Muscle layer of duodenum (tissue), 2 donors: Measurements from ENCODE around the gene RNF217.
"Not testable (repeated sequence)": the region's sequence is repeated elsewhere in the genome, so short reads cannot be mapped to it uniquely, and the experiment has no call there.

Experiments used
- H3K27ac ChIP-seq: one replicate; pipeline ENCODE4 v1.7.0; 2013; ENCODE audit warnings: mild to moderate bottlenecking, low read length
- H3K27me3 ChIP-seq: one replicate; pipeline ENCODE4 v1.7.0; 2013; ENCODE audit warnings: low read depth, mild to moderate bottlenecking, control low read depth, low read length
- H3K36me3 ChIP-seq, 2 donors: one replicate each; pipeline ENCODE4 v1.7.0; 2013; ENCODE audit warnings: low read length in 2 of 2, control low read depth in 1 of 2, mild to moderate bottlenecking in 1 of 2; ENCODE audit not compliant: insufficient read depth in 2 of 2, control insufficient read depth in 1 of 2
- H3K4me1 ChIP-seq, 2 donors: one replicate each; pipeline ENCODE4 v1.7.0; 2013; ENCODE audit warnings: low read length in 2 of 2, mild to moderate bottlenecking in 2 of 2, control low read depth in 1 of 2, moderate library complexity in 1 of 2; ENCODE audit not compliant: insufficient read depth in 2 of 2, control insufficient read depth in 1 of 2
- H3K4me3 ChIP-seq, 2 donors: one replicate each; pipeline ENCODE4 v1.7.0; 2013; ENCODE audit warnings: low read length in 2 of 2, low read depth in 1 of 2, mild to moderate bottlenecking in 1 of 2
- H3K9me3 ChIP-seq, 2 donors: one replicate each; pipeline ENCODE4 v1.7.0; 2013; ENCODE audit warnings: low read length in 2 of 2, control low read depth in 1 of 2, mild to moderate bottlenecking in 1 of 2; ENCODE audit not compliant: control insufficient read depth in 1 of 2
- donor health status: healthy.

The RNF217 gene

DNA sequence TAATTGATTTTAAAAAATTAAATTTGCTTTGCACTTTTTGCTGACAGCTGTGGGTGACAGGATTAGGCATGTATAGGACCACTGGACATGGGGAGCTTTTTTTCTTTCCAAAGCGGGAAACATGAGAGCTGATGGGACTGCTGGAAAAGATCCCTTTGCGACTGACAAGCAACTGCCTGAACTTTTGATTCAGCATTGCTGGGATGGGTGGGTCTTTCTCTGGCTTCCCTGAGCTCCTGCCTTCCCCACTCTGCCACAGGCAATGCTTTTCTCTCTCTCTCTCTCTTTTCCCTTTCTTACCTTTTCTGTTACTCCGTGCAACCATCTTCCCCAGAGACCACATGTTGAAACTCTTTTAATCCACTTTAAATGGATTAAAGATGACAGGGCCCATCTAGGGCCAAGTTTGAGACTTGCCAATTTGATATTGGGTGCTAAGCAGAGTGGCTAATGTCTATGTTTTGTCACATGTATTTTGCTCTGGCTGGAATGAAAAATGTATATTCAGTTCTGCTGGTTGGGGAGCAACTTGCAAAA, 157.9 kb downstream of the RNF217 start:
- Histone ChIP-seq H3K27ac (no peak overlapping the region), H3K9me3 (no peaks in the 10 kb centered on the region), H3K27me3 (no peaks in the 10 kb centered on the region), H3K36me3 (no peaks in the 10 kb centered on the region), H3K4me1 (no peaks in the 10 kb centered on the region), H3K4me3 (no peak overlapping the region)

DNA sequence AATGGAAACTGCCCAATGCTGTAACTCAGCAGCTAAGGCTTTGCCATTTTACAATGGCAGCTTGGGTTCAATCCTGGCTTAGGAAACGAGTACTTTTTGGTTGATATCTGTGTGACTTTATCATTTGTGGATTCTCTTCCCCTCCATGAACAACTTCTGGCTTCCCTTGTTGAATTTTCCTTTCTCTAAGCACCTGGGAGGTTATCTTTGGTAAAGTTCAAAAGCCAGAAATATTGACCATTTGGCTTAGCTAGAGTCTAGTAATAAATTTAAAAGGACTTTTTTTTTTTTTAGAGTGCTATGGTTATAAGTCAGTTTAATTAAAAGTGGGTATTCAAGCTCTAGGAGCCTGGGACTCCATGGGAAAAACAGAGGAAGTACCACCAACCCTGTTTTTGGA, 159.7 kb downstream of the RNF217 start:
- H3K4me3 ChIP-seq, result no peak overlapping the region
- H3K27ac ChIP-seq, result no peak overlapping the region
- H3K36me3 ChIP-seq, result no peaks in the 10 kb centered on the region
- no peaks in the 10 kb centered on the region for H3K4me1 ChIP-seq
- H3K27me3 ChIP-seq, result no peaks in the 10 kb centered on the region
- H3K9me3 ChIP-seq, result no peaks in the 10 kb centered on the region

DNA sequence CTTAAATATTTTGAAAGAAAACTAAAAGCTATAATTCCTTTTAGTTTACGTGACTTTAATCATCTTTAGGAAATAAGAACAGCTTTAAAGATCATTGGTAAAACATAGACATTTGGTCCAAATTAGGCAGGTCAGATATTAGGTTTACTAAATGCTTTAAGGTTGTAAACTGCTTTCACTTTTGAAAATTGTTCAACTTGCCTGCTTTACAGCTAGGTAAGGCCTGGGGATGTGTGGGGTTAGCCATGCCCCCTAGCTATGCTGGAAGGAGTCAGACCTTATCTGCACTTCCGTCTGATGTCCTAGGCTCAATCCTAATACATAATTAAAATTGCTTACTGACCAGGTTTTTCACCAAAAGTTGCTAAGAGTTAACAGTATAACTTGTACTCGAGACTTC, 160.8 kb downstream of the RNF217 start:
- Histone ChIP-seq H3K27ac (no peak overlapping the region), H3K4me3 (no peak overlapping the region), H3K4me1 (no peaks in the 10 kb centered on the region), H3K36me3 (no peaks in the 10 kb centered on the region), H3K27me3 (no peaks in the 10 kb centered on the region), H3K9me3 (no peaks in the 10 kb centered on the region)

DNA sequence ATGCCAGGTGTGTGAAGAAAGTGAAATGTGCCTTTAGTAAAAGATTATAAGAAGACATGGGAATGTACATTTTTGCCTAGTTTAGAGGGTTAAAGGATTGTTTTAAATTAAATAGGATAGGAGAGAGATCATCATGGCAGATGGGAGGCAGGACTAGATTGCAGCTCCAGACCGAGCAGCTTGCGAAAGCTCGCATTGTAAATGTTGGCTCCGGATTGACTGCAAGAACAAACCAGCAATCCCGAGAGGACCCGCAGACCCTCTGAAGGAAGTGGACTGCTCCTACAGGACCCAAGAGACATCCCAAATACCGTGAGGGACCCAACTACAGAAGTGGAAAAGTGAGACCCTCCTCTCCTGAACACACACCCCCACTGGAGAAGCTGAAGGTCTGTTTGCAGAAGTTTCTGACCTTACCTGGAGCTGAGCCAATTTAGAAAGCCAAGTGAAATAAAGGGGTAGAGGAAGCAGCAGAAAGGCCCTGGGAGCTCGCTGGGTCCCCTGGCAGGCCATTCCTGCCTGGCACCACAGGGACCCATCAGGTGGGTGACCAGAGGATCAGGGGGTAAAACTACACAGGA, 161.3 kb downstream of the RNF217 start:
- Histone ChIP-seq H3K36me3 (no peaks in the 10 kb centered on the region), H3K27me3 (no peaks in the 10 kb centered on the region), H3K4me1 (no peaks in the 10 kb centered on the region), H3K4me3 (no peak overlapping the region), H3K27ac (no peak overlapping the region), H3K9me3 (no peaks in the 10 kb centered on the region)

DNA sequence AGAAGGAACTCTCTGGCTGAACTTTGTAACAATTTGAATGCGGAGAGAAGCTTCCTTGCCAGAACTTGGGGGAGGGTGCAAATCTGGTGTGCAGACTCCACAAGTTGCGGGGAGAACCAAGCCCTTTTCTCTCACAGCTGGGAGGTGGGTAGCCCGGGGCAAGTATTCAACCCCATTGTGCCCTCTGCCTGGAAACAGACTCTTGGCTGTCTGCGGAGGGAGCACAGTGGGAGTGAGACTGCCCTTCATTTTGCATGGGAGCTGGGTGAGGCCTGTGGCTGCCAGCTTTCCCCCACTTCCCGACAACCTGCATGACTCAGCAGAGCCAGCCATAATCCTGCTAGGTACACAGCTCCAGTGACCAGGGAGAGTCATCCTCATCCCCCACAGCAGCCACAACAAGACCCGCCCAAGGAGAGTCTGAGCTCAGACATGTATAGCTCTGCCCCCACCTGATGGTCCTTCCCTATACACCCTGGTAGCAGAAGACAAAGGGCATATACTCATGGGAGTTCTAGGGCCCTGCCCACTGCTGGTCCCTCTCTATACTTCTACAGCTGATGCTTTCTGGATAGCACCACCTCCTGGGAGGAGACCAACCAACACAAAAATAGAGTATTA, 161.9 kb downstream of the RNF217 start:
- H3K4me3 ChIP-seq, result no peak overlapping the region

DNA sequence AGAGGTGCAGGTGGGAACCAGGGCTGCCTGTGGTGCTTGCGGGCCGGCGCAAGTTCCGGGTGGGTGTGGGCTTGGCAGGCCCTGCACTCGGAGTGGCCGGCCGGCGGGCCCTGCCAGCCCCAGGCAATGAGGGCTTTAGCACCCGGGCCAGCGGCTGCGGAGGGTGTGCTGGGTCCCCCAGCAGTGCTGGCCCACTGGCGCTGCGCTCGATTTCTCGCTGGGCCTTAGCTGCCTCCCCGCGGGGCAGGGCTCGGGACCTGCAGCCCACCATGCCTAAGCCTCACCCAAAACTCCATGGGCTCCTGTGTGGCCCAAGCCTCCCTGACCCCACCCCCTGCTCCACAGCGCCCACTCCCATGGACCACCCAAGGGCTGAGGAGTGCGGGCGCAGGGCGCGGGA, 163.6 kb downstream of the RNF217 start:
- not testable (repeated sequence) for H3K36me3 ChIP-seq, H3K4me3 ChIP-seq, H3K27ac ChIP-seq, H3K4me1 ChIP-seq, H3K9me3 ChIP-seq, H3K27me3 ChIP-seq

More for the DNA sequence above, 161.9 kb downstream of the RNF217 start:
- Histone ChIP-seq H3K27me3 (no peaks in the 10 kb centered on the region), H3K27ac (no peak overlapping the region), H3K36me3 (no peaks in the 10 kb centered on the region), H3K9me3 (no peaks in the 10 kb centered on the region), H3K4me1 (no peaks in the 10 kb centered on the region)

DNA sequence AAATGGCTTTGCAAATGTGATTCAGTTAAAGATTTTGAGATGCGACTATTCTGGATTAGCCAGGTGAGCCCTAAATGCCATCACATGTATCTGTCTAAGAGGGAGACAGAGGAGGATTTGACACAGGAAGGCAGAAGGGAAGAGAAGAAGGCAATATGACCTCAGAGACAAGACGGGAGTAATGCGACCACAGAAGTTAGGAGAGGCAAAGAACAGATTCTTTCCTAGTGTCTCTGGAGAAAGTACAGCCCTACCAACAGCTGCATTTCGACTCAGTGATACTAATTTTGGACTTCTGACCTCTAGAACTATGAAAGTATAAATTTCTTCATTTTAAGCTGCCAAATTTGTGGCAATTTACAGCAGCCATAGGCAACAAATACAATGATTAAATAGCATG, 167.1 kb downstream of the RNF217 start:
- Histone ChIP-seq H3K27me3 (no peaks in the 10 kb centered on the region), H3K9me3 (no peaks in the 10 kb centered on the region), H3K36me3 (no peaks in the 10 kb centered on the region), H3K4me3 (no peak overlapping the region), H3K4me1 (no peaks in the 10 kb centered on the region), H3K27ac (no peak overlapping the region)

DNA sequence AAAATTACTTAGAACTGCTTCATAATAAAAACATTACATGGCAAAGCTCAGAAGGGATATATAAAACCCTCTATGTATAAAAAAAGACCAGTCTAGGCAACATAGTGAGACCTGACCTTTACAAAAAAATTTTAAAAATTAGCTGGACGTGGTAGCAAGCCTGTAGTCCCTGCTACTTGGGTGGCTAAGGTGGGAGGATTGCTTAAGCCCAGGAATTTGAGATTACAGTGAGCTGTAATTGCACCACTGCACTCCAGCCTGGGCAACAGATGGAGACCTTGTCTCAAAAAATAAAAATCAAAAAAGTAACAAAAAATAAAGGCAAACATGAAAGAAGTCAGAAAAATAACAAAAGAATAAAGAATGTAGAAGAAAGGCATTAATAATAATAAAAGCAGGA, 169.8 kb downstream of the RNF217 start:
- H3K9me3 ChIP-seq, result no peaks in the 10 kb centered on the region
- no peak overlapping the region for H3K4me3 ChIP-seq
- H3K27me3 ChIP-seq, result no peaks in the 10 kb centered on the region
- no peaks in the 10 kb centered on the region for H3K36me3 ChIP-seq
- H3K27ac ChIP-seq, result no peak overlapping the region
- no peaks in the 10 kb centered on the region for H3K4me1 ChIP-seq

DNA sequence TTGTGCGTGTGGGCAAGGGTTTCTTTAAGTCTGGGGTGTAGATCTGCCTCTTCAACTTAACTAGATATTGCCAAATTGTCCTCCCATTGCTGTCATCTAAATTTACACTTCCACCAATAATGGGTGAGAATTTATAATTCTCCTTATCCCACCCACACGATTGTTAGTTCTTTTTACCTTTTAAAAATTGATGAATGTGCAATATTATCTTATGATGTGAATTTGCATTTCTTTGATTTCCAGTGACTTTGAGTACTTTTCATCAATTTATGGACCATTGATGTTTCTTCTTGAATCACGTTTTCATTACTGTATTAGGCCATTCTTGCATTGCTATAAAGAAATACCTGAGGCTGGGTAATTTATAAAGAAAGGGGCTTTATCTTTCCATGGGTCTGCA, 174.1 kb downstream of the RNF217 start:
- Histone ChIP-seq H3K4me1 (no peaks in the 10 kb centered on the region), H3K36me3 (no peaks in the 10 kb centered on the region), H3K9me3 (no peaks in the 10 kb centered on the region), H3K4me3 (no peak overlapping the region), H3K27me3 (no peaks in the 10 kb centered on the region), H3K27ac (no peak overlapping the region)

DNA sequence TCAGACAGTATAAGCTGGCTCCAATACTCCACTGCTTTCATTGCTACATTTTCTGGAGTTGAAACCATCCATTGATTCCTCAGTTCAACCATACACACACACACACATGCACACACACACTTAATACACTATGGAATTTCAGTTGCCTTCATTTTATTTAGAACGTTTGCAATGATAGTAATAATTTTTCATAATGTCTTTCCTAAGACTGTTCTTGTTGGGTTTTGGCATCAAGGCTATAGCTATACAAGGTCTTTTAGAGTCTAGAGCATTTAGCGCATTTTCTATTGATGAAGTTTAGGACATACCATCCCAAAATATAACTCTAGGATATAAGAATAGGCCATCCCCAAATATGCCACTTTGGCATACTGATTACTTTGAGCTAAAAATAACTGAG, 175.8 kb downstream of the RNF217 start:
- H3K4me1 ChIP-seq, result no peaks in the 10 kb centered on the region
- no peaks in the 10 kb centered on the region for H3K9me3 ChIP-seq
- no peaks in the 10 kb centered on the region for H3K27me3 ChIP-seq
- H3K27ac ChIP-seq, result no peak overlapping the region
- H3K4me3 ChIP-seq, result no peak overlapping the region
- no peaks in the 10 kb centered on the region for H3K36me3 ChIP-seq

DNA sequence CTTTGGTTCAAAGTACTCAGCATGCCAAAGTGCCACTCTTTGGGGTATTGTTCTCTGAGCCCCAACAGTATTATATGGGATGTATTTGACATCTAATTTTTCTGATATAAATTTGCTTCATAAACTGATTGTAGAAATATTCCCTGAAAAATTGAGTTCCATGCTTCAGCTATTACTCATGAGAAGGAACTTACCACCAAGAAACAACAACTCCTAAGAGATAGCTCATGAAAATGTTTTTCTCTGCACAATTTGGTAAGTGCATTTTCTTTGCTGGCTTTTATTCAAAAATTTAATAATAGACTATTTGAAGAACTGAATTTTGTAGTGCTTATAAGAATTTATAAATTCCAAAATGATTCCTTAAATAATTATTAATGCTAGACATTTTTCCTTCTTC, 178.6 kb downstream of the RNF217 start:
- H3K4me1 ChIP-seq, result no peaks in the 10 kb centered on the region
- H3K27me3 ChIP-seq, result no peaks in the 10 kb centered on the region
- H3K4me3 ChIP-seq, result no peak overlapping the region
- H3K27ac ChIP-seq, result no peak overlapping the region
- H3K36me3 ChIP-seq, result no peaks in the 10 kb centered on the region
- H3K9me3 ChIP-seq, result no peaks in the 10 kb centered on the region
